GM12878 (cell line): ENCODE results near the gene LIX1. TPM values are rescaled to one million over a fixed set of nuclear protein-coding genes. Genes with fewer than 3 reads are reported as not detected.

ENCODE experiments used
- ATAC-seq: fragments of 200-7000 bp; cut with Tn5 transposase; 3 replicates; pipeline ENCODE4 v1.9.1; 2020; ENCODE audit warnings: mild to moderate bottlenecking, moderate library complexity
- BruUV-seq: library from RNA; stranded (reverse); fragments of 400-500 nt; replicated peaks from 2 replicates; lab custom pipeline; 2021; lab: Mats Ljungman, UMichigan
- CTCF ChIA-PET: fragments of 300-600 bp; sonication (Branson Sonifier 250); formaldehyde crosslinking; extraction: SDS; loops from one replicate; lab custom pipeline; 2021; ENCODE audit warnings: inconsistent platforms; lab: Yijun Ruan, JAX
- POLR2A ChIA-PET: fragments of 350-600 bp; formaldehyde crosslinking; extraction: SDS; loops from one replicate; lab custom pipeline; 2021; ENCODE audit warnings: inconsistent platforms; lab: Charles Lee
- RAD21 ChIA-PET: fragments of 300-600 bp; sonication (Branson Sonifier 250); formaldehyde crosslinking; loops from one replicate; lab custom pipeline; 2023; ENCODE audit warnings: antibody characterized with exemption; ENCODE audit not compliant: unreplicated experiment; lab: Charles Lee
- SMC1A ChIA-PET: fragments of 300-600 bp; sonication (Branson Sonifier 250); formaldehyde crosslinking; loops from one replicate; lab custom pipeline; 2023; ENCODE audit not compliant: unreplicated experiment, uncharacterized antibody; lab: Charles Lee
- DNase-seq: peaks from one replicate; pipeline ENCODE4 v3.0.0-alpha.2; 2011; ENCODE audit warnings: low read depth, low spot score
- FAIRE-seq: peaks from 3 replicates; lab custom pipeline; 2011; peaks lifted over from hg19 to GRCh38; lab: Jason Lieb, UNC
- H2AFZ ChIP-seq: 2 replicates; pipeline ENCODE4 v1.6.0; 2011; ENCODE audit warnings: low read depth, low read length, control low read depth; ENCODE audit not compliant: control insufficient read depth
- H3K27ac ChIP-seq: 2 replicates; pipeline ENCODE4 v1.5.1; 2011; ENCODE audit warnings: control low read depth; ENCODE audit not compliant: control insufficient read depth, insufficient read depth
- H3K27me3 ChIP-seq, 2 experiments: replicated peaks in 1 of 2; 2 replicates each; pipeline versions ENCODE4 v1.6.0 to v1.6.1; 2011; ENCODE audit warnings: low read length in 1 of 2; ENCODE audit not compliant: control insufficient read depth in 2 of 2, insufficient read depth in 2 of 2
- H3K36me3 ChIP-seq, 2 experiments: 2 replicates each; pipeline ENCODE4 v1.5.1; 2011; ENCODE audit warnings: low read length in 1 of 2; ENCODE audit not compliant: control insufficient read depth in 2 of 2, insufficient read depth in 2 of 2
- H3K4me1 ChIP-seq: 2 replicates; pipeline ENCODE4 v1.6.1; 2011; ENCODE audit warnings: mild to moderate bottlenecking, low read length, moderate library complexity, mixed read lengths; ENCODE audit not compliant: control insufficient read depth, insufficient read depth
- H3K4me2 ChIP-seq: 2 replicates; pipeline ENCODE4 v1.6.0; 2011; ENCODE audit warnings: control low read depth; ENCODE audit not compliant: control insufficient read depth, insufficient read depth
- H3K4me3 ChIP-seq: fragments of 200-600 bp; sonication (generic); 2 replicates; pipeline ENCODE4 v1.5.1; 2016
- H3K79me2 ChIP-seq: 2 replicates; pipeline ENCODE4 v1.6.0; 2011; ENCODE audit warnings: low read length; ENCODE audit not compliant: control insufficient read depth, insufficient read depth
- H3K9ac ChIP-seq: 2 replicates; pipeline ENCODE4 v1.8.0; 2011; ENCODE audit warnings: low read length, control low read depth, mixed read lengths; ENCODE audit not compliant: control insufficient read depth, insufficient read depth
- H3K9me3 ChIP-seq: replicated peaks from 3 replicates; pipeline ENCODE4 v1.5.1; 2011; ENCODE audit warnings: mild to moderate bottlenecking, low read length; ENCODE audit not compliant: control insufficient read depth, insufficient read depth
- H4K20me1 ChIP-seq: 2 replicates; pipeline ENCODE4 v1.6.0; 2011; ENCODE audit not compliant: control insufficient read depth, insufficient read depth
- EGR1 ChIP-seq, 2 experiments: IDR thresholded peaks; 1 replicate in 1 of 2; 2 replicates in 1 of 2; pipeline ENCODE4 v1.6.1; 2011 to 2012; ENCODE audit warnings: low read depth in 2 of 2, low read length in 2 of 2, borderline replicate concordance in 1 of 2, mild to moderate bottlenecking in 1 of 2, moderate library complexity in 1 of 2
- HCFC1 ChIP-seq: fragments of 150-350 bp; IDR thresholded peaks from 2 replicates; pipeline ENCODE4 v1.6.1; 2014; ENCODE audit warnings: low read length
- HSF1 ChIP-seq: fragments of 150-350 bp; IDR thresholded peaks from 2 replicates; pipeline ENCODE4 v1.6.1; 2014; ENCODE audit warnings: mild to moderate bottlenecking, low read depth, low read length
- IKZF2 ChIP-seq, 2 experiments: fragments of 450-650 bp; IDR thresholded peaks; 2 replicates each; pipeline ENCODE4 v1.6.1; 2017; ENCODE audit warnings: mild to moderate bottlenecking in 2 of 2, moderate library complexity in 2 of 2
- IRF3 ChIP-seq: fragments of 450-650 bp; IDR thresholded peaks from 2 replicates; pipeline ENCODE4 v1.6.1; 2014; ENCODE audit warnings: mild to moderate bottlenecking
- MXI1 ChIP-seq: fragments of 150-350 bp; IDR thresholded peaks from 2 replicates; pipeline ENCODE4 v1.6.1; 2011; ENCODE audit warnings: low read depth, mild to moderate bottlenecking, inconsistent platforms, low read length, improper control_type of control experiment
- RB1 ChIP-seq: fragments of 450-650 bp; formaldehyde crosslinking; IDR thresholded peaks from 2 replicates; pipeline ENCODE4 v1.6.1; 2017; ENCODE audit warnings: mild to moderate bottlenecking, borderline replicate concordance
- SIN3A ChIP-seq: IDR thresholded peaks from 2 replicates; pipeline ENCODE4 v1.6.1; 2012; ENCODE audit warnings: low read depth, low read length, improper control_type of control experiment
- SMAD1 ChIP-seq: fragments of 450-650 bp; IDR thresholded peaks from 2 replicates; pipeline ENCODE4 v1.6.1; 2018; ENCODE audit warnings: mild to moderate bottlenecking, low read depth; ENCODE audit not compliant: partially characterized antibody
- SREBF1 ChIP-seq: IDR thresholded peaks from 2 replicates; pipeline ENCODE4 v1.6.1; 2012; ENCODE audit warnings: mild to moderate bottlenecking, low read length
- SUPT20H ChIP-seq: IDR thresholded peaks from 2 replicates; pipeline ENCODE4 v1.6.1; 2011; ENCODE audit warnings: low read depth, mild to moderate bottlenecking, low read length, moderate library complexity, borderline replicate concordance; ENCODE audit not compliant: control insufficient read depth
- SUZ12 ChIP-seq: fragments of 200-600 bp; sonication (generic); IDR thresholded peaks from one replicate; pipeline ENCODE4 v1.6.1; 2018; ENCODE audit warnings: antibody characterized with exemption, mild to moderate bottlenecking; ENCODE audit not compliant: unreplicated experiment
- TBL1XR1 ChIP-seq: IDR thresholded peaks from 2 replicates; pipeline ENCODE4 v1.6.1; 2012; ENCODE audit warnings: low read depth, low read length, improper control_type of control experiment
- WGBS: methylation state at CpG from one replicate; pipeline ENCODE4 v1.1.6; 2016; ENCODE audit warnings: low lambda C conversion rate; ENCODE audit not compliant: insufficient replicate concordance, insufficient coverage; ENCODE audit errors: missing lambda C conversion rate; 5-methylcytosine and 5-hydroxymethylcytosine counted together
- in situ Hi-C: fragments of 300-500 bp; cut with MboI; formaldehyde crosslinking; loops from 9 replicates; pipeline ENCODE4 v1.14.3; 2018; ENCODE audit warnings: mixed read lengths
- intact Hi-C: fragments of 100-400 bp; cut with micrococcal nuclease; formaldehyde crosslinking; loops from one replicate; pipeline ENCODE4 v1.14.2; 2022; ENCODE audit not compliant: unreplicated experiment
- polyA plus RNA-seq, 11 experiments: library from polyadenylated mRNA; depleted of rRNA in 4 of 11; unstranded in 6 of 11; stranded (reverse) in 5 of 11; fragments of >200 nt; fragmentation: Nextera tagmentation in 4 of 11; fragmentation: Illumina TruSeq in 1 of 11; extraction: Ambion mirVana in 4 of 11; extraction: Trizol in 1 of 11; gene quantifications; 1 replicate in 1 of 11; 2 replicates in 10 of 11; pipeline versions ENCODE4 v1.2.1 to v1.2.3, GENCODE V29; 2011 to 2016; ENCODE audit warnings: inconsistent platforms in 2 of 11, missing spikeins in 2 of 11, low read depth in 1 of 11
- total RNA-seq, 4 experiments: library from RNA; depleted of rRNA in 3 of 4; stranded (reverse); fragments of >200 nt in 3 of 4; fragmentation: Illumina TruSeq in 1 of 4; extraction: Trizol in 1 of 4; gene quantifications; 2 replicates each; pipeline versions ENCODE4 v1.2.1 to v1.2.3, GENCODE V29; 2013 to 2021
- TF ChIP-seq, protein P1 (sequence below), 3 experiments: IDR thresholded peaks in 2 of 3; conservative IDR thresholded peaks in 1 of 3; 2 replicates each; pipeline ENCODE4 v1.5.1; 2011; ENCODE audit warnings: low read depth in 3 of 3, low read length in 3 of 3, mild to moderate bottlenecking in 3 of 3, control low read depth in 2 of 3, moderate library complexity in 2 of 3, inconsistent platforms in 1 of 3, mixed read lengths in 1 of 3; ENCODE audit not compliant: control insufficient read depth in 2 of 3, insufficient read depth in 1 of 3; ENCODE audit errors: extremely low read depth in 1 of 3
- TF ChIP-seq, protein P2 (sequence below): fragments of 450-650 bp; IDR thresholded peaks from 2 replicates; pipeline ENCODE4 v1.6.1; 2017; ENCODE audit warnings: borderline replicate concordance
- TF ChIP-seq, protein P3 (sequence below): IDR thresholded peaks from 2 replicates; pipeline ENCODE4 v1.6.1; 2012; ENCODE audit warnings: low read depth, low read length, improper control_type of control experiment

The LIX1 gene
- total and polyA plus RNA-seq, 10 of the 15 experiments (the other 5 are each of a cell fraction or from before 2014, with no cell fraction given) = 0.02 to 0.07 (median 0.04) TPM; not detected in 5

GRCh38 chr5:97101189-97101910 lies 41.1 kb downstream of the LIX1 start:
- Histone ChIP-seq H3K27ac (no peak overlapping the region), H3K9ac (no peak overlapping the region), H4K20me1 (no peaks in the 10 kb centered on the region), H2AFZ (no peak overlapping the region), H3K4me2 (no peak overlapping the region), H3K4me3 (no peak overlapping the region), H3K27me3 (no peaks in the 10 kb centered on the region), H3K79me2 (no peaks in the 10 kb centered on the region), H3K36me3 (no peaks in the 10 kb centered on the region), H3K9me3 (no peaks in the 10 kb centered on the region; the same call in 2 of the 3 replicates), H3K4me1 (peaks cover 7% of the 10 kb centered on the region)
- POLR2A ChIA-PET = no interaction called here
- no TSS peak for BruUV-seq
- ATAC-seq = no peak
- in situ Hi-C loops (no loop called here), intact Hi-C loops (no loop called here)
- no peak for FAIRE-seq
- RAD21 ChIA-PET = no interaction called here
- 87% methylated on average over 6 of the region's 6 CpGs for WGBS
- SMC1A ChIA-PET = interaction anchor here (0.9 to 1.4 kb wide), 5 partner anchors 9 to 232 kb away, joined by 3 to 5 read pairs (median 3); no protein-coding TSS in a partner anchor
- CTCF ChIA-PET = interaction anchor here (1.3 to 2.1 kb wide), 4 partner anchors 38 to 349 kb away, joined by 3 to 5 read pairs (median 4); partner anchors contain the start of gene LIX1
- no peak for DNase-seq
- TF ChIP-seq TBL1XR1 (no peak), RB1 (no peak), IRF3 (no peak), EGR1 (IDR thresholded peaks at IDR 0.05; ENCODE audit: borderline replicate concordance in 1 of 2, low read depth in 2 of 2, low read length in 2 of 2) (no peak), SREBF1 (no peak), SMAD1 (no peak), SUPT20H (no peak), HCFC1 (no peak), SUZ12 (no peak), HSF1 (no peak), IKZF2 (IDR thresholded peaks at IDR 0.05) (no peak), SIN3A (no peak), MXI1 (no peak)
- TF ChIP-seq, protein P1, sequence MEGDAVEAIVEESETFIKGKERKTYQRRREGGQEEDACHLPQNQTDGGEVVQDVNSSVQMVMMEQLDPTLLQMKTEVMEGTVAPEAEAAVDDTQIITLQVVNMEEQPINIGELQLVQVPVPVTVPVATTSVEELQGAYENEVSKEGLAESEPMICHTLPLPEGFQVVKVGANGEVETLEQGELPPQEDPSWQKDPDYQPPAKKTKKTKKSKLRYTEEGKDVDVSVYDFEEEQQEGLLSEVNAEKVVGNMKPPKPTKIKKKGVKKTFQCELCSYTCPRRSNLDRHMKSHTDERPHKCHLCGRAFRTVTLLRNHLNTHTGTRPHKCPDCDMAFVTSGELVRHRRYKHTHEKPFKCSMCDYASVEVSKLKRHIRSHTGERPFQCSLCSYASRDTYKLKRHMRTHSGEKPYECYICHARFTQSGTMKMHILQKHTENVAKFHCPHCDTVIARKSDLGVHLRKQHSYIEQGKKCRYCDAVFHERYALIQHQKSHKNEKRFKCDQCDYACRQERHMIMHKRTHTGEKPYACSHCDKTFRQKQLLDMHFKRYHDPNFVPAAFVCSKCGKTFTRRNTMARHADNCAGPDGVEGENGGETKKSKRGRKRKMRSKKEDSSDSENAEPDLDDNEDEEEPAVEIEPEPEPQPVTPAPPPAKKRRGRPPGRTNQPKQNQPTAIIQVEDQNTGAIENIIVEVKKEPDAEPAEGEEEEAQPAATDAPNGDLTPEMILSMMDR (IDR thresholded peaks at IDR 0.05 in 2 of 3, conservative IDR thresholded peaks at IDR 0.05 in 1 of 3; ENCODE audit: control insufficient read depth in 2 of 3, extremely low read depth in 1 of 3, insufficient read depth in 1 of 3, low read depth in 3 of 3, low read length in 3 of 3) = no peak
- TF ChIP-seq, protein P2, sequence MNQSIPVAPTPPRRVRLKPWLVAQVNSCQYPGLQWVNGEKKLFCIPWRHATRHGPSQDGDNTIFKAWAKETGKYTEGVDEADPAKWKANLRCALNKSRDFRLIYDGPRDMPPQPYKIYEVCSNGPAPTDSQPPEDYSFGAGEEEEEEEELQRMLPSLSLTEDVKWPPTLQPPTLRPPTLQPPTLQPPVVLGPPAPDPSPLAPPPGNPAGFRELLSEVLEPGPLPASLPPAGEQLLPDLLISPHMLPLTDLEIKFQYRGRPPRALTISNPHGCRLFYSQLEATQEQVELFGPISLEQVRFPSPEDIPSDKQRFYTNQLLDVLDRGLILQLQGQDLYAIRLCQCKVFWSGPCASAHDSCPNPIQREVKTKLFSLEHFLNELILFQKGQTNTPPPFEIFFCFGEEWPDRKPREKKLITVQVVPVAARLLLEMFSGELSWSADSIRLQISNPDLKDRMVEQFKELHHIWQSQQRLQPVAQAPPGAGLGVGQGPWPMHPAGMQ = no peak
- TF ChIP-seq, protein P3, sequence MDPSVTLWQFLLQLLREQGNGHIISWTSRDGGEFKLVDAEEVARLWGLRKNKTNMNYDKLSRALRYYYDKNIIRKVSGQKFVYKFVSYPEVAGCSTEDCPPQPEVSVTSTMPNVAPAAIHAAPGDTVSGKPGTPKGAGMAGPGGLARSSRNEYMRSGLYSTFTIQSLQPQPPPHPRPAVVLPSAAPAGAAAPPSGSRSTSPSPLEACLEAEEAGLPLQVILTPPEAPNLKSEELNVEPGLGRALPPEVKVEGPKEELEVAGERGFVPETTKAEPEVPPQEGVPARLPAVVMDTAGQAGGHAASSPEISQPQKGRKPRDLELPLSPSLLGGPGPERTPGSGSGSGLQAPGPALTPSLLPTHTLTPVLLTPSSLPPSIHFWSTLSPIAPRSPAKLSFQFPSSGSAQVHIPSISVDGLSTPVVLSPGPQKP = no peak
